Epithelial cell of esophagus (primary cell): ENCODE measurements around the gene PRR35.
A peak's percentile ranks its signal among the peaks of the same experiment; 100 is the strongest.
"Not testable (repeated sequence)": the region's sequence is repeated elsewhere in the genome, so short reads cannot be mapped to it uniquely, and the experiment has no call there.

Experiments
- DNase-seq: peaks from one replicate; pipeline ENCODE4 v3.0.0; 2010; ENCODE audit warnings: low read depth
- H3K4me3 ChIP-seq: 2 replicates; pipeline ENCODE4 v1.5.1; 2011; ENCODE audit warnings: mild to moderate bottlenecking, low read length, control low read depth
- CTCF ChIP-seq: IDR thresholded peaks from 2 replicates; pipeline ENCODE4 v1.5.1; 2011; ENCODE audit warnings: low read depth, mild to moderate bottlenecking, low read length, control low read depth, inconsistent platforms; ENCODE audit not compliant: insufficient read depth; ENCODE audit errors: missing control alignments

The PRR35 gene

GRCh38 chr16:593807-594206 lies 33.6 kb downstream of the PRR35 start:
- peak overlapping the region; percentile 13 for H3K4me3 ChIP-seq
- TF ChIP-seq CTCF, result no peak
- DNase-seq, result no peak

GRCh38 chr16:595094-595528 lies 34.9 kb downstream of the PRR35 start:
- H3K4me3 ChIP-seq, result no peak overlapping the region
- no peak for TF ChIP-seq CTCF
- no peak for DNase-seq

- H3K4me3 ChIP-seq, result no peak overlapping the region
- DNase-seq, result peak; percentile 66
Observed at GRCh38 chr16:595942-596735, 35.9 kb downstream of the PRR35 start.

GRCh38 chr16:596736-597060 lies 36.5 kb downstream of the PRR35 start:
- no peak for DNase-seq
- TF ChIP-seq CTCF, result no peak
- no peak overlapping the region for H3K4me3 ChIP-seq

More at GRCh38 chr16:595942-596735, 35.9 kb downstream of the PRR35 start:
- no peak for TF ChIP-seq CTCF

GRCh38 chr16:597655-598054 lies 37.5 kb downstream of the PRR35 start:
- not testable (repeated sequence) for DNase-seq, H3K4me3 ChIP-seq

- no peak for TF ChIP-seq CTCF
- no peak for DNase-seq
- no peak overlapping the region for H3K4me3 ChIP-seq
Observed at GRCh38 chr16:598823-599739, 38.9 kb downstream of the PRR35 start.

GRCh38 chr16:600781-601180 lies 40.6 kb downstream of the PRR35 start:
- no peak overlapping the region for H3K4me3 ChIP-seq
- TF ChIP-seq CTCF, result peak; percentile 18
- peak; percentile 28 for DNase-seq
